Body of pancreas (tissue), 4 donors: Measurements from ENCODE around the gene RASA3. TPM values are rescaled to one million over a fixed set of nuclear protein-coding genes. Genes with fewer than 3 reads are reported as not detected.

Experiments used
- ATAC-seq: fragments of 150-250 bp; one replicate; pipeline ENCODE4 v1.9.1; 2016
- DNase-seq, 4 donors: peaks; one replicate each; pipeline ENCODE4 v3.0.0-alpha.2; 2019
- H3K27ac ChIP-seq, 4 donors: fragments of 200-600 bp; sonication (generic); 1 replicate in 3 of 4; 2 replicates in 1 of 4; pipeline versions ENCODE4 v1.5.1 to v1.6.1; 2016 to 2019; ENCODE audit warnings: mild to moderate bottlenecking in 1 of 4, mixed read lengths in 1 of 4, moderate library complexity in 1 of 4
- H3K27me3 ChIP-seq, 2 donors: fragments of 200-600 bp; sonication (generic); one replicate each; pipeline ENCODE4 v1.6.0; 2016; ENCODE audit warnings: mild to moderate bottlenecking in 1 of 2
- H3K36me3 ChIP-seq, 2 donors: fragments of 200-600 bp; sonication (generic); replicated peaks in 1 of 2; 2 replicates each; pipeline ENCODE4 v1.5.1; 2016; ENCODE audit warnings: low read depth in 2 of 2; ENCODE audit not compliant: insufficient read depth in 1 of 2
- H3K4me1 ChIP-seq: fragments of 200-600 bp; sonication (generic); one replicate; pipeline ENCODE4 v1.6.0; 2016
- H3K4me3 ChIP-seq, 2 donors: fragments of 200-600 bp; sonication (generic); 1 replicate in 1 of 2; 2 replicates in 1 of 2; pipeline ENCODE4 v1.5.1; 2016 to 2019
- H3K9me3 ChIP-seq, 3 donors: fragments of 200-600 bp; sonication (generic); 1 replicate in 2 of 3; 2 replicates in 1 of 3; pipeline ENCODE4 v1.5.1; 2016
- CTCF ChIP-seq, 7 experiments: fragments of 450-650 bp in 4 of 7; fragments of 200-600 bp in 3 of 7; sonication (generic) in 3 of 7; IDR thresholded peaks; one replicate each; pipeline ENCODE4 v1.5.1; 2016 to 2019; ENCODE audit warnings: antibody characterized with exemption in 7 of 7
- POLR2A ChIP-seq, 3 donors: fragments of 450-650 bp; IDR thresholded peaks; one replicate each; pipeline ENCODE4 v1.6.1; 2016; ENCODE audit warnings: antibody characterized with exemption in 3 of 3, mild to moderate bottlenecking in 2 of 3
- WGBS, 2 donors: methylation state at CpG; one replicate each; pipeline ENCODE4 v1.1.5; 2017; 5-methylcytosine and 5-hydroxymethylcytosine counted together
- intact Hi-C: fragments of 100-400 bp; cut with DNase I; formaldehyde crosslinking; loops from one replicate; pipeline ENCODE4 v1.15.1; 2023
- total RNA-seq, 2 donors: library from RNA; depleted of rRNA; stranded (reverse); fragments of >200 nt; gene quantifications; one replicate each; pipeline ENCODE4 v1.1.0, GENCODE V29; 2016

RASA3 gene
- total RNA-seq, 2 donors from 2014 or later, result 10.2 to 19.2 TPM

- no peaks in the 10 kb centered on the region for H3K4me1 ChIP-seq
- 84 to 89% methylated on average over 11 of the region's 11 CpGs for WGBS, 2 donors
- H3K4me3 ChIP-seq, result no peak overlapping the region
- no peak for DNase-seq
- H3K27me3 ChIP-seq, result no peaks in the 10 kb centered on the region
- intact Hi-C loops, result no loop called here
- TF ChIP-seq POLR2A (IDR thresholded peaks at IDR 0.05), result no peak
- TF ChIP-seq CTCF (IDR thresholded peaks at IDR 0.05), result no peak
- H3K36me3 ChIP-seq, result no peaks in the 10 kb centered on the region
- ATAC-seq, result no peak
- H3K27ac ChIP-seq, result peak overlapping the region in 1 of 4 donors; percentile 48
- H3K9me3 ChIP-seq, result peaks cover 0 to 3% (median 0%) of the 10 kb centered on the region in 3 donors
Observed at GRCh38 chr13:114090476-114090875, 41.9 kb downstream of the RASA3 start.

GRCh38 chr13:114089751-114090400 lies 42.5 kb downstream of the RASA3 start:
- Histone ChIP-seq H3K9me3 (peaks cover 0 to 3% (median 0%) of the 10 kb centered on the region in 3 donors), H3K4me1 (no peaks in the 10 kb centered on the region), H3K4me3 (no peak overlapping the region), H3K36me3 (no peaks in the 10 kb centered on the region), H3K27ac (peak overlapping the region in 3 of 4 donors; percentile 40 to 59 (median 48)), H3K27me3 (no peaks in the 10 kb centered on the region)
- intact Hi-C loops, result no loop called here
- TF ChIP-seq POLR2A (IDR thresholded peaks at IDR 0.05) (no peak), CTCF (IDR thresholded peaks at IDR 0.05) (no peak)
- 76 to 80% methylated on average over 24 to 25 of the region's 25 CpGs for WGBS, 2 donors
- ATAC-seq (peak; percentile 41), DNase-seq (peak in 1 of 4 donors; percentile 54)

GRCh38 chr13:114089341-114089740 lies 43.1 kb downstream of the RASA3 start:
- H3K27ac ChIP-seq, result peak overlapping the region in 3 of 4 donors; percentile 40 to 59 (median 48)
- H3K4me3 ChIP-seq, result no peak overlapping the region
- intact Hi-C loops, result no loop called here
- no peaks in the 10 kb centered on the region for H3K36me3 ChIP-seq
- WGBS, 2 donors, result 45 to 83% methylated on average over 5 to 15 of the region's 15 CpGs
- peak; percentile 55 for ATAC-seq
- no peak for TF ChIP-seq CTCF (IDR thresholded peaks at IDR 0.05)
- TF ChIP-seq POLR2A (IDR thresholded peaks at IDR 0.05), result no peak
- H3K9me3 ChIP-seq, result peaks cover 0 to 3% (median 0%) of the 10 kb centered on the region in 3 donors
- no peaks in the 10 kb centered on the region for H3K27me3 ChIP-seq
- no peaks in the 10 kb centered on the region for H3K4me1 ChIP-seq
- DNase-seq, result peak in 2 of 4 donors; percentile 8 to 48

GRCh38 chr13:114088863-114089262 lies 43.6 kb downstream of the RASA3 start:
- intact Hi-C loops, result no loop called here
- peaks cover 0 to 3% (median 0%) of the 10 kb centered on the region in 3 donors for H3K9me3 ChIP-seq
- no peaks in the 10 kb centered on the region for H3K27me3 ChIP-seq
- peak overlapping the region in 1 of 4 donors; percentile 48 for H3K27ac ChIP-seq
- no peaks in the 10 kb centered on the region for H3K36me3 ChIP-seq
- ATAC-seq, result no peak
- DNase-seq, result peak in 2 of 4 donors; percentile 5 to 9
- no peak overlapping the region for H3K4me3 ChIP-seq
- H3K4me1 ChIP-seq, result no peaks in the 10 kb centered on the region
- TF ChIP-seq POLR2A (IDR thresholded peaks at IDR 0.05) (no peak), CTCF (IDR thresholded peaks at IDR 0.05) (no peak)
- WGBS, 2 donors, result 82 to 95% methylated on average over 7 of the region's 7 CpGs

GRCh38 chr13:114088234-114088633 lies 44.2 kb downstream of the RASA3 start:
- WGBS, 2 donors, result 78 to 94% methylated on average over 6 of the region's 6 CpGs
- TF ChIP-seq POLR2A (IDR thresholded peaks at IDR 0.05), result no peak
- TF ChIP-seq CTCF (IDR thresholded peaks at IDR 0.05), result no peak
- peak overlapping the region in 1 of 4 donors; percentile 26 for H3K27ac ChIP-seq
- H3K4me3 ChIP-seq, result no peak overlapping the region
- DNase-seq, result no peak
- H3K27me3 ChIP-seq, result no peaks in the 10 kb centered on the region
- intact Hi-C loops, result no loop called here
- no peak for ATAC-seq
- peaks cover 0 to 3% (median 0%) of the 10 kb centered on the region in 3 donors for H3K9me3 ChIP-seq
- no peaks in the 10 kb centered on the region for H3K36me3 ChIP-seq
- H3K4me1 ChIP-seq, result peaks cover 1% of the 10 kb centered on the region
